Breast epithelium (tissue), 4 donors: Measurements from ENCODE around the gene C1QTNF5. TPM values are rescaled to one million over a fixed set of nuclear protein-coding genes. Genes with fewer than 3 reads are reported as not detected.

Experiments
- DNase-seq, 2 donors: peaks; one replicate each; pipeline ENCODE4 v3.0.0-alpha.2; 2019; ENCODE audit warnings: low spot score in 2 of 2
- H3K27ac ChIP-seq, 2 donors: fragments of 200-600 bp; sonication (generic) in 1 of 2; one replicate each; pipeline ENCODE4 v1.5.1; 2016 to 2019; ENCODE audit warnings: mild to moderate bottlenecking in 1 of 2
- H3K27me3 ChIP-seq, 2 donors: fragments of 200-600 bp; sonication (generic) in 1 of 2; one replicate each; pipeline versions ENCODE4 v1.5.1 to v1.6.0; 2017 to 2019; ENCODE audit warnings: control low read depth in 1 of 2, mild to moderate bottlenecking in 1 of 2
- H3K36me3 ChIP-seq: fragments of 200-600 bp; one replicate; pipeline ENCODE4 v1.5.1; 2019
- H3K4me1 ChIP-seq, 2 donors: fragments of 200-600 bp; sonication (generic); one replicate each; pipeline ENCODE4 v1.5.1; 2016 to 2019; ENCODE audit warnings: control low read depth in 1 of 2
- H3K4me3 ChIP-seq, 3 donors: fragments of 200-600 bp; sonication (generic); 1 replicate in 2 of 3; 2 replicates in 1 of 3; pipeline ENCODE4 v1.5.1; 2016 to 2019; ENCODE audit warnings: mild to moderate bottlenecking in 3 of 3, moderate library complexity in 2 of 3
- H3K9me3 ChIP-seq, 2 donors: fragments of 200-600 bp; sonication (generic) in 1 of 2; one replicate each; pipeline ENCODE4 v1.5.1; 2016 to 2019; ENCODE audit warnings: control low read depth in 1 of 2
- CTCF ChIP-seq, 3 donors: fragments of 450-650 bp; IDR thresholded peaks; one replicate each; pipeline ENCODE4 v1.5.1; 2016 to 2017; ENCODE audit warnings: antibody characterized with exemption in 3 of 3, mild to moderate bottlenecking in 3 of 3, moderate library complexity in 3 of 3
- POLR2A ChIP-seq: fragments of 450-650 bp; IDR thresholded peaks from one replicate; pipeline ENCODE4 v1.6.1; 2016; ENCODE audit warnings: antibody characterized with exemption, mild to moderate bottlenecking, moderate library complexity
- POLR2AphosphoS5 ChIP-seq, 3 donors: sonication (generic); formaldehyde crosslinking; IDR thresholded peaks; one replicate each; pipeline ENCODE4 v1.6.1; 2017; ENCODE audit warnings: antibody characterized with exemption in 3 of 3
- intact Hi-C: fragments of 100-400 bp; cut with DNase I; formaldehyde crosslinking; loops from one replicate; pipeline ENCODE4 v1.15.1; 2023; ENCODE audit warnings: low total_unique reads
- total RNA-seq, 3 donors: library from RNA; depleted of rRNA; stranded (reverse); fragments of >200 nt; gene quantifications; one replicate each; pipeline ENCODE4 v1.1.0, GENCODE V29; 2016

C1QTNF5 gene
- total RNA-seq, 3 donors from 2014 or later, result 14.3 to 55.0 (median 38.0) TPM

DNA sequence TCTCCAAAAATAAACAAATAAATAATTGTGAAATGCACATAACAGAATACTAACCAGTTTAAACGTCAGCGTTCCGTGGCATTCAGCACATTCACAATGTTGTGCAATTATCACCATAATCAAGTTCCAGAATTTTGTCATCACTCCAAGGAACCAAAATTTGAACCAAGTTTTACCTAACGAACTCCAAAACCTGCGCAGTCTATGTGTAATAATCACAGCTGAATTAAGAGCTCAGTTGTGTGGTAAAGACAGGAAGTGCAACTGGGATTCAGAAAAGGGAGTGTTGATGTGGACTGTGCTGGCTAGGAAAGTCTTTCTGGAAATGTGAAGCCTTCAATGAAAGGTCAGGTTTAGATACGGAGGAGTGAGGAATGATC is 18.3 kb downstream of the C1QTNF5 start:
- Histone ChIP-seq H3K4me1 (peaks cover 5 to 15% of the 10 kb centered on the region in 2 donors), H3K27ac (peak overlapping the region; percentile 90 to 96), H3K4me3 (no peak overlapping the region), H3K9me3 (no peaks in the 10 kb centered on the region), H3K27me3 (peaks cover 0 to 3% of the 10 kb centered on the region in 2 donors), H3K36me3 (no peaks in the 10 kb centered on the region)
- TF ChIP-seq POLR2AphosphoS5 (IDR thresholded peaks at IDR 0.05) (no peak), CTCF (IDR thresholded peaks at IDR 0.05) (no peak), POLR2A (no peak)
- DNase-seq, result no peak
- intact Hi-C loops, result no loop called here

DNA sequence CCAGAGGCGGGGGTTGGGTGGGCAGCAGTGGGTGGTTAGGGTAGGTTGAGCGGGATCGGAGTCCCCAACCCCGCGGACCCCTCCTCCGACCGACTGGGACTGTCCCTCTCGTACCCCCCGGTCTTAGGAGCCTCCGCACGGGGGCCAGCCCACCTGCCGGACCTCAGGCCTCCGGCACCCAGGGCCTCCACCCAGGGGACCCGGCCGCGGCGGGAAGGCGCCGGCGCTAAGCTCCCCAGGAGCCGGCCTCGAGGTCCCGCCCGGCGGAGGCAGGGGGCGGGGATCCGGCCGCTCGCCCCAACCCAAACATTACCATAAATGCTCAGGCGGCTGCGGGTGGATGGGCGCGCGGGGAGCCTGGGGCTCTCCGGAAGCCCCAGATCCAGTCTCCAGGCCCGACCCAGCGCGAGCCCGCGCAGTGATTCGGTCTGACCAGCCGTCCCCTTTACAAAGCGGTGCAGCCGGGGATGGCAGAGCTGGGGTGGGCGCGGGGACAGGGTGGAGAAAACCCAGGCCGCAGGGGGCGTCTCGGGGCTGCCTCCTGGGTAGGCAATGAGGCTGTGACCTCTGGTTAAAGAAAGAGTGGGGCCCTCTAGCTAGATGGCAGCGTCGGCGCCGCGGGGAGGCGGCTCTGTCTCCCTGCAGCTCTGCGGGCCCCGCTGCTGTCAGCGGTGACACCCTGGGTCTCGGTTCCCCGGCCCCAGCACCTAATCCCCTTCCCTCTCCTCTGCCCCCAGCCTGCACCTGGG is 19.7 kb downstream of the C1QTNF5 start:
- DNase-seq, result peak in 1 of 2 donors; percentile 74
- intact Hi-C loops, result no loop called here
- peaks cover 5 to 15% of the 10 kb centered on the region in 2 donors for H3K4me1 ChIP-seq

GRCh38 chr11:119320240-119320775 is 20.4 kb downstream of the C1QTNF5 start:
- Histone ChIP-seq H3K4me3 (peak overlapping the region; percentile 42 to 72 (median 53)), H3K27ac (peak overlapping the region; percentile 90 to 96), H3K4me1 (peaks cover 5 to 15% of the 10 kb centered on the region in 2 donors), H3K27me3 (peaks cover 0 to 3% of the 10 kb centered on the region in 2 donors), H3K36me3 (no peaks in the 10 kb centered on the region), H3K9me3 (no peaks in the 10 kb centered on the region)
- intact Hi-C loops, result no loop called here
- no peak for TF ChIP-seq POLR2A
- no peak for TF ChIP-seq POLR2AphosphoS5 (IDR thresholded peaks at IDR 0.05)
- no peak for TF ChIP-seq CTCF (IDR thresholded peaks at IDR 0.05)
- DNase-seq, result no peak

More for the DNA sequence above, 19.7 kb downstream of the C1QTNF5 start:
- Histone ChIP-seq H3K36me3 (no peaks in the 10 kb centered on the region), H3K9me3 (no peaks in the 10 kb centered on the region), H3K27me3 (peaks cover 0 to 3% of the 10 kb centered on the region in 2 donors), H3K4me3 (peak overlapping the region; percentile 42 to 72 (median 53)), H3K27ac (peak overlapping the region; percentile 90 to 96)
- peak in 1 of 3 donors; percentile 28 for TF ChIP-seq POLR2AphosphoS5 (IDR thresholded peaks at IDR 0.05)
- no peak for TF ChIP-seq CTCF (IDR thresholded peaks at IDR 0.05)
- TF ChIP-seq POLR2A, result peak; percentile 9

- no peaks in the 10 kb centered on the region for H3K9me3 ChIP-seq
- intact Hi-C loops, result no loop called here
- no peaks in the 10 kb centered on the region for H3K36me3 ChIP-seq
- DNase-seq, result no peak
- H3K27ac ChIP-seq, result peak overlapping the region; percentile 90 to 96
- peak overlapping the region in 1 of 3 donors; percentile 81 for H3K4me3 ChIP-seq
- TF ChIP-seq POLR2A (no peak), POLR2AphosphoS5 (IDR thresholded peaks at IDR 0.05) (no peak), CTCF (IDR thresholded peaks at IDR 0.05) (no peak)
- peaks cover 0 to 3% of the 10 kb centered on the region in 2 donors for H3K27me3 ChIP-seq
- peaks cover 5 to 15% of the 10 kb centered on the region in 2 donors for H3K4me1 ChIP-seq
Observed at GRCh38 chr11:119319700-119320239, 20.9 kb downstream of the C1QTNF5 start.

- Histone ChIP-seq H3K9me3 (no peaks in the 10 kb centered on the region), H3K27me3 (peaks cover 0 to 3% of the 10 kb centered on the region in 2 donors), H3K4me1 (peaks cover 5 to 15% of the 10 kb centered on the region in 2 donors), H3K36me3 (no peaks in the 10 kb centered on the region), H3K4me3 (peak overlapping the region in 2 of 3 donors; percentile 7 to 81), H3K27ac (peak overlapping the region; percentile 90 to 96)
- TF ChIP-seq CTCF (IDR thresholded peaks at IDR 0.05) (no peak), POLR2A (no peak), POLR2AphosphoS5 (IDR thresholded peaks at IDR 0.05) (no peak)
- no peak for DNase-seq
- intact Hi-C loops, result no loop called here
Observed at GRCh38 chr11:119319136-119319699, 21.5 kb downstream of the C1QTNF5 start.
